Measurements from ENCODE around the gene ARRDC2.

- no peak for TF ChIP-seq CTCF (IDR thresholded peaks at IDR 0.05)
- TF ChIP-seq POLR2A (IDR thresholded peaks at IDR 0.05) = no peak
Observed at GRCh38 chr19:18013210-18014111, 5.5 kb downstream of the ARRDC2 start.

All from adrenal gland (tissue), 5 donors.